Measurements from ENCODE around the gene LRFN4. TPM values are rescaled to one million over a fixed set of nuclear protein-coding genes. Genes with fewer than 3 reads are reported as not detected.

Gene LRFN4
- polyA plus RNA-seq, 1 donor from 2014 or later: 2.2 TPM

DNA sequence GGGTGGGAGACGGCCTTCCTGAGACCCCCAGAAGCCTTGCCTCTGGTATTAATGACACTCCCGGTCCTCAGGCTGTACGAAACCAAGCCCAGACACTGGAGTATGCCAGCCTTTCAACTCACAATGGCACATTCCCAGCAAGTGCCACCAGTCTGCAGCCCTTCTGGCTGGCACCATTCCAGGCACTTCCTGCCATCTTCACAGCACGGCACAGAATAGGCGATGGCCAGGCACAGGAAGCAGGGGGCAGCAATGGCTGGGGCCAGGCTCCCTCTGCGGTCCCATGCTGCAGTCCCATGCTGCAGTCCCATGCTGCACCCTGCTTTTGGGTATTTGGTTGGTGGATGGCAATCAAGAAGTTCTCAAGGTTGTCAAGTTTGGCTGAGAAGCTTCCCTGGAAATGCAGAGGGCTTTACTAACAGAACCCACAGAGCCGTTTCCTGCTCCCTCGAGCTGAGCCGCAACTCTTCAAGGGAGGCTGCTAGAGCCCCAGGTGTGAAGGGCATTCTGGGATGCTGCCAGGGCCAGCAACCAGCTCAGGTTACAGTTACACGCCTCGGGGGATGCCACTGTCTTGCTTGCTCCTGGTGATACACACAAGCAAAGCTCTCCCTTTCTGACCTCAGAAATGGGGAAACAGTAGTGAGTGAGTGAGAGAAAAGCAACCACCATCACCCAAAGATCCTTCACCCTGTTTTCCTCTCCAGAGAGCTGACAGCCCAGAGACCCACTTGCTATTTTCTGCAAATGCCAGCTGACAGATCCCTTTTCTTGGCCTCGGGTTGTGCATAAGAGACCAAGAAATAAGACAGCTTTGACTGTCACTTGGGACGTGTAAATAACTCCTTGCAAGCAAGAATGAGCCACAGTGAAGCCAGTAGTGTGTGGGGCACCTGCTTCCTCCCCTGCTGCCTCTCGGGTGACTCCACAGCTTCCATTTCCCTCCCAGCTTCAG is 23.9 kb downstream of the LRFN4 start:
- Mint-ChIP-seq H3K4me3 (no peak overlapping the region), H3K27ac (no peak overlapping the region), H3K9me3 (peaks cover 0 to 1% (median 0%) of the 10 kb centered on the region in 3 donors), H3K36me3 (no peaks in the 10 kb centered on the region), H3K4me1 (no peaks in the 10 kb centered on the region), H3K27me3 (peaks cover 8% of the 10 kb centered on the region)

DNA sequence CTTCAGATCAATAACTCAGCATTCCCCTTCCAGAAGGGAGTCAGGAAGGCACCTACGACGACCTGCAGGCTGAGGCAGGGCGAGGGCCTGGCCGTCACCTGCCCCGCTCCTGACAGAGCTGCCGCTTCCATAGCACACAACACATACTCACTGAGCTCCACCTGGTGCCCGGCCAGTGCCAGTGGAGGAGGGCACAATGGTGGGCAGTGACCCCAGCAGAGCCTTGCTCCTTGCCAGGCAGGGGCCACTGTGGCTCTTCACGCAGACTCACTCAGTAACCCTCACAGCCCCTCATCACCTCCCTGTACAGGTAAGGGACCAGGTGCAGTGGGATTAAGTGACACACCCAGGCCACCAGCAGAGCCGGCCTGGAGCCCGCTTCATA is 24.6 kb downstream of the LRFN4 start:
- no peak overlapping the region for H3K27ac Mint-ChIP-seq
- H3K4me1 Mint-ChIP-seq: no peaks in the 10 kb centered on the region
- H3K4me3 Mint-ChIP-seq: no peak overlapping the region
- H3K9me3 Mint-ChIP-seq: peaks cover 0 to 1% (median 0%) of the 10 kb centered on the region in 3 donors
- no peaks in the 10 kb centered on the region for H3K36me3 Mint-ChIP-seq
- H3K27me3 Mint-ChIP-seq: peaks cover 9% of the 10 kb centered on the region

DNA sequence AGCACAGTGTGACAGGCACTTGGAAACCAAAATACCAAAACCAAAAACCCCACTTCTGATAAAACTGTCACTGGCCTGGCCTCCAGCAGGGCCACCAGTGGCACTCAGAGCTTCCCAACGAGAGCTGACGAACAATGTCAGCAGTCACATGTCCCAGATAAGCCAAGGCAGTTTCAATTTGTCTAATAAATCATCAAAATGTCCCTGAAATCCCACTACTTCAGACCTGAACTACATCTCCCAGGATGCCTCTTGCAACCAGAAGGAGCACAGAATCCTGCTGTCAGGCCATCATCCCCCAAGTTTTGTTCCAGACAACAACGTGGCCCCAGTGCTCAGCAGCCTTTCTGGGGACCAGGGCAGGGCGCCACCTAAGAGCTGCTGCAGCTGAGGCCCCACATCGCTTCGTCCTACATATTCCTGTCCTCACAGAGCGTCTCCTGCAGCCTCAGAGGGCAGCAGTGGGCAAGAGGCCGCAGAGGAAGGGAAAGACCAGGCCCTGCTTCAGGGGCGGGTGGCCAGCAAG is 25.1 kb downstream of the LRFN4 start:
- H3K4me3 Mint-ChIP-seq: no peak overlapping the region
- no peaks in the 10 kb centered on the region for H3K4me1 Mint-ChIP-seq
- H3K36me3 Mint-ChIP-seq: no peaks in the 10 kb centered on the region
- H3K9me3 Mint-ChIP-seq: peaks cover 0 to 1% (median 0%) of the 10 kb centered on the region in 3 donors
- peaks cover 7% of the 10 kb centered on the region for H3K27me3 Mint-ChIP-seq
- H3K27ac Mint-ChIP-seq: no peak overlapping the region

DNA sequence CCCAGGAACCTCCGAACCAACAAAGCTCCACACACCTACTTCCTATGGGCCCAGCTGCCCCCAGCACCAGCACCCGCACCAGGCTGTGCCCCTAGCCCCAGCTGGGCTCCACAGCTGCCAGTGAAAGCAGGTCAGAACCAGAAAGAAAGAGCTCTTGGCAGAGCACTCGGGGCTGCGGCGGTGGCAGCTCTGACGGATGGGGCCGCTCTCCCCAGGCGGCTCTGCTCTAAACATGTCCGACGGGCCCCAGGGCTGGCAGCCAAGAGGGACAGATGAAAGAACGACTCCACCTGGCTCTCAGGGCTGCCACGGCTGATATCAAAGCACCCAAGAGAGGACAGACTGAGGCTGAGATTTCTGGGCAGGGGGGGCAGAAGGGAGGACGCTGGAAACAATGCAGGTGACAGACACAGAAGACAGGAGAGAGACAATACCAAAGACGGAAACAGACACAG is 25.7 kb downstream of the LRFN4 start:
- H3K9me3 Mint-ChIP-seq: peaks cover 0 to 1% (median 0%) of the 10 kb centered on the region in 3 donors
- no peak overlapping the region for H3K27ac Mint-ChIP-seq
- no peaks in the 10 kb centered on the region for H3K36me3 Mint-ChIP-seq
- H3K4me1 Mint-ChIP-seq: no peaks in the 10 kb centered on the region
- peaks cover 7% of the 10 kb centered on the region for H3K27me3 Mint-ChIP-seq
- H3K4me3 Mint-ChIP-seq: no peak overlapping the region

DNA sequence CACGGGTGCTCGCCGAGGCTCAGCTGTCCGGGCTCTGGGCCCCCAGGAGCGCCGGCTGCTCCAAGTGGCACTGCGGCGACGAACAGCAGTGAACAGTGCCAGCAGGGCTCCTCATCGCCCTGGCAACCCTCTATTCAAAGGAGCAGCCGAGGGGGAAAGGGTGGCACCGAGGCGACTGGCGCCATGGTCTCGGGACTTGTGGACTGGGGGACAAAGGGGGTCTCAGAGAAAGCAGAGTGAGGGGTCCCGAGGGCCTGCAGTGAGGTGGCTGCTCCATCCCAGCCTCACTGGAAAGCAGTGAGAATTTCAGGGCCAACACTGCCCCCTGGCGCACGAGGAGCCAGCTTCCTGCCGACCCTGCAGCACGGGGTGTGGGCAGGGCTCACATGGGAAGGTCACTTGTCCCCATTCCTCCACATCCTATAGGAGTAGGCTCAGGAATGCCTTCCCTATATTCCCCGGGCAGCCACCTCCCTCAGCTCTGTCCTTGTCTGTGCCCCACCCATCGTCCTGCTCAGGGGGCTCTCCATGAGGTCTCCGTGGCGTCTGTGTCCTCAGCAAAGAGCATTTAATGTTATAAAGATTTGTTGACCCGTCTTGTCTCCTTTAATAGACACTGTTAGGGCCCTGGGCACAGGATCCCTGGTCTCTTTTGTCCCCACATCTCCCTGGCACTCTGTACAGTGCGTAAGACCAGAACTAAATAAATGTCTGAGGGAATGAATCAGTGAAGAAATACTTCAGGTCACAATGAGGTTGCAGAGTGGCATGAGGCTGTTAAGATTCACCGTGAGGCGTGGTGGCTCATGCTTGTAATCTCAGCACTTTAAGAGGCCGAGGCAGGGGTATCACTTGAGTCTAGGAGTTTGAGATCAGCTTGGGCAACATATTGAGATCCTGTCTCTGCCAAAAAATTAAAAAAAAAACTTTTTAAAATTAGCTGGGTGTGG is 26.4 kb downstream of the LRFN4 start:
- Mint-ChIP-seq H3K27me3 (peaks cover 7% of the 10 kb centered on the region), H3K9me3 (peaks cover 0 to 1% (median 0%) of the 10 kb centered on the region in 3 donors), H3K4me1 (no peaks in the 10 kb centered on the region), H3K27ac (no peak overlapping the region), H3K4me3 (no peak overlapping the region), H3K36me3 (peaks cover 1% of the 10 kb centered on the region)

DNA sequence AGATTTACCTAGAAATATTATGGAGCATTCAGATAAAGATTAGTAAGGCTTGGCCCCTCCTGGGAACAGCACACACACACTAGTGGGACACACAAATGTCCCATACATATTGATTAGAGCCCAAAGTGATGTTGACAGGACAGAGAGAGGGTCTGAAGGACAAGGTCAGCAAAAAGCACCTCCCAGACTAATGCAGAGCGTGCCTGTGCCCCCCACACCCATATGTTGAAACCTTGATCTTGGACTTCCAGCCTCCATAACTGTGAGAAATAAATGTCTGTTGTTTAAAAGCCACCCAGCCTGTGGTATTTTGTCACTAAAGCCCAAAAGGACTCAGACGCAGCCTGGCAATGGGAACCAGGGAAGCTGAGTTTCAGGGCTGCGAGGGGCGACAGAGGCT is 27.6 kb downstream of the LRFN4 start:
- Mint-ChIP-seq H3K4me1 (no peaks in the 10 kb centered on the region), H3K36me3 (peaks cover 2% of the 10 kb centered on the region), H3K27ac (no peak overlapping the region), H3K4me3 (no peak overlapping the region), H3K27me3 (peaks cover 7% of the 10 kb centered on the region), H3K9me3 (peaks cover 0 to 1% (median 0%) of the 10 kb centered on the region in 3 donors)

DNA sequence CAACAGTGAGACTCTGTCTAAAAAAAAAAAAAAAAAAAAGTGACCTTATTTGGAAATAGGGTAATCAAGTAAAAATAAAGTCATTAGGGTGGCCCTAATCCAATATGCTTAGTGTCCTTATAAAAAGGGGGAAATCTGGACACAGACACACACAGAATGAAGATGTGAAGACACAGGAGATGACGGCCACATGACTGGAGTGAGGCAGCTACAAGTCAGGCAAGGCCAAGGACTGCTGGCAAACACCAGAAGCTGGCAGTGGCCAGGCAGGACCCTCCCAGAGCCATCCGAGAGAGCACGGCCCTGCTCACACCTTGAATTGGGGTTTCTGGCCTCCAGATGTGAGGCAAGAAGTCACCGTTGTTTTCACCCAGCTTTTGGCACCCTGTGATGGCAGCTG is 28.6 kb downstream of the LRFN4 start:
- peaks cover 2% of the 10 kb centered on the region for H3K36me3 Mint-ChIP-seq
- peaks cover 0 to under 1% (median 0%) of the 10 kb centered on the region in 3 donors for H3K9me3 Mint-ChIP-seq
- peaks cover 0 to 2% (median 0%) of the 10 kb centered on the region in 3 donors for H3K4me1 Mint-ChIP-seq
- H3K27ac Mint-ChIP-seq: no peak overlapping the region
- no peak overlapping the region for H3K4me3 Mint-ChIP-seq
- peaks cover 3% of the 10 kb centered on the region for H3K27me3 Mint-ChIP-seq

DNA sequence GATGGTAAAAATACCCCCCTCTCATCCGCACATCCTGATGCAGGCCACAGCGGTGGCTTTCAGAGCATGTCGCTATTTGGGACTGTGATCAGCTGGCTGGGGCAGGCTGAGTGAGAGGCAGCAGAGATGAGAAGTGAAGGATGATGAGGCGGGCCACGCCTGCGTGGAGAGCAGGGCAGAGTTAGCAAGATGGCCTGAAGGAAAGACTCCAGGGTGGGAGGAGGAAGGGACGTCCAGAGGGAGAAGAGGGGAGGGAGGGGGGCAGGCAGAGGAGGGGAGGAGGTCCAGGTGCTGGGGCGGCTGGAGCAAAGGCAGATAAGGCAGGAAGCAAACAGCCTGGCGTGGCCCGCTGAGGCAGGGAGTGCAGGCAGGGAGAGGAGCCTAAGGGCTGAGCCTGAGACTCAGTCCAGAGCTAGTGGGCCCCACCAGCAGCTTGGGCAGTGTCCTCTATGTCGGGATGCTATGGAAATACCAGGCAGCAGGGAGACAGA is 29.1 kb downstream of the LRFN4 start:
- no peak overlapping the region for H3K4me3 Mint-ChIP-seq
- no peaks in the 10 kb centered on the region for H3K9me3 Mint-ChIP-seq
- peaks cover 2% of the 10 kb centered on the region for H3K36me3 Mint-ChIP-seq
- no peak overlapping the region for H3K27ac Mint-ChIP-seq
- H3K27me3 Mint-ChIP-seq: peaks cover 3% of the 10 kb centered on the region
- peaks cover 0 to 3% (median 0%) of the 10 kb centered on the region in 3 donors for H3K4me1 Mint-ChIP-seq

DNA sequence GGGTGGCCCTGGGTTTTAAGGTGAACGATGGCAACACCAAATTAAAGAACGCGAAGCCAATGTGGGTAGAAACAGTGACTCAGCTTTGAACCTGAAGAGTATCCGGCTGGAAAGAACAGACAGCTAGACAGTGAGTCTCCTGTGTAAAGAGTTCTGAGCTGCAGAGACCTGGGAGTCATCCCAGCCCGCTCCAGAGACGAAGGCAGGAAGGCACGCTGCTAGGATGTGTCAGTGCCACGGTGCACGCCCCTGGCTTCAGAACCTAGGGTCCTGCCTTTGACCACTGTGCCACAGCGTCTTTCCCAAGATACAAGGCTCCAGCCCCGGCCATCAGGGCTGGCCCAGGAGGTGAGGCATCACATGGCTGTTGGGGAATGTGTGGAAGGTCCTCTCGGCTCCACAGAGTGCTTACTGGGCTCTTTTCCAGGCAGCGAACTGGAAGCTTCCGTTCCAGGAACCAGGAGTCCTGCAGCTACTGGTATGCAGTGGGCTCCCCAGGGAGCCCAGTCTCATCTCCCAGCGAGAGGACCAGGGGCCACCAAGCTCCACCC is 29.9 kb downstream of the LRFN4 start:
- H3K9me3 Mint-ChIP-seq: no peaks in the 10 kb centered on the region
- H3K27me3 Mint-ChIP-seq: peaks cover 6% of the 10 kb centered on the region
- H3K36me3 Mint-ChIP-seq: peaks cover 2% of the 10 kb centered on the region
- H3K4me1 Mint-ChIP-seq: peaks cover 0 to 3% (median 0%) of the 10 kb centered on the region in 3 donors
- no peak overlapping the region for H3K4me3 Mint-ChIP-seq
- no peak overlapping the region for H3K27ac Mint-ChIP-seq

DNA sequence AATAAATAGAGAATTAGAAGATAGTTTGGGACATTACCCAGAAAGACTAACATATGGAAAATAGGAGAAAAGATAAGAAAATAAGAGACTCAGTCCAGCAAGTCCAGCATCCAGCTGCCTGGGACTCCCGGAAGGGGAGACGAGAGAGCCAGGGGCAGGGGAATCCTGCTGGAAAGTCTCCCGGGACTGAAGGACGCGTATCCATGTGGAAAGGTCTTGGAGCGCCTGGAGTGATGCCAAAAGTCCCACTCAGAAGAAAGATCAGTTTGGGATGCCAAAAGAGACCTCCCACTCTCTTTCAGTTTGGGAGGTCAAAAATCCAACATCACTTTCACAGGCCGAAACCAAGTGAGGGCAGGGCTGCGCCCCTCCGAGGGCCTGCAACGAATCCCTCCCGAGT is 30.7 kb downstream of the LRFN4 start:
- Mint-ChIP-seq H3K27ac (no peak overlapping the region), H3K4me1 (peaks cover 0 to 3% (median 0%) of the 10 kb centered on the region in 3 donors), H3K4me3 (no peak overlapping the region)

DNA sequence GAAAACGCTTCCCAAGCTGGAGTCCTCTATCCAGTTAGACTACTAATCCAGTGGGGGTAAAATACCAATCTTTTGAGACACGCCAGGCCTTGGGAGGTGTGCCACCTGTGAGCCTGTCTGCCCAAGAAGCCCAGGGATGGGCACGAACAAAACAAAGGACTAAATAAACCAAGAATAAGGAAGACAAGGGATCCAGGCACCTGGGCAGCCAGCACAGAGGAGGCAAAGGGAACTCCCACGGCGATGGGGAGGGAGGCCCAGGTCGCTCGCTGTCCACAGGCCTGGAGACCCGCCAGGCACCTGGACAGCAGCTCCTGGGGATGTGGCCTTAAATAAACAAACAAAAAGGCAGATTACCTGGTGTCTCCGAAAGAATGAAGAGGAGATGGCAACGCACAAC is 31.4 kb downstream of the LRFN4 start:
- H3K4me1 Mint-ChIP-seq: peaks cover 0 to 3% (median 0%) of the 10 kb centered on the region in 3 donors
- H3K36me3 Mint-ChIP-seq: peaks cover 2% of the 10 kb centered on the region
- no peak overlapping the region for H3K27ac Mint-ChIP-seq
- H3K9me3 Mint-ChIP-seq: no peaks in the 10 kb centered on the region
- H3K27me3 Mint-ChIP-seq: peaks cover 13% of the 10 kb centered on the region
- H3K4me3 Mint-ChIP-seq: no peak overlapping the region

More for the DNA sequence above, 30.7 kb downstream of the LRFN4 start:
- no peaks in the 10 kb centered on the region for H3K9me3 Mint-ChIP-seq
- H3K27me3 Mint-ChIP-seq: peaks cover 11% of the 10 kb centered on the region
- H3K36me3 Mint-ChIP-seq: peaks cover 2% of the 10 kb centered on the region

DNA sequence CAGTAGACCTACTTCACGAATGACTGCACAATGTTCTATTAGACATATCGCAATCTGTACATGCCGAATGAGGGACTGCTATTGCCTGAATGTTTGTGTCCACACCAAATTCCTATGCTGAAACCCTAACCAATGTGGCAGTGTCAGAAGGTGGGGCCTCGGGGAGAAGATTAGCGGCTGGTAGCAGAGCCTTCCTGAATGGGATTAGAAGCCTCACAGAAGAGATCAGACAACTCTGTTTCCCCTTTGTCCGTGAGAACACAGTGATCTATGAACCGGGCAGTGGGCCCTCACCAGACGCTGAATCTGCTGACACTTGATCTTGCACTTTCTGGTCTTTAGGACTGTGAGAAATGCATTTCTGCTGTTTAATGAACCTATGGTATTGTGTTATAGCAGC is 33.1 kb downstream of the LRFN4 start:
- Mint-ChIP-seq H3K27me3 (peaks cover 19% of the 10 kb centered on the region), H3K9me3 (no peaks in the 10 kb centered on the region), H3K36me3 (peaks cover 2% of the 10 kb centered on the region), H3K4me1 (peaks cover 0 to 3% (median 0%) of the 10 kb centered on the region in 3 donors), H3K4me3 (no peak overlapping the region), H3K27ac (no peak overlapping the region)

DNA sequence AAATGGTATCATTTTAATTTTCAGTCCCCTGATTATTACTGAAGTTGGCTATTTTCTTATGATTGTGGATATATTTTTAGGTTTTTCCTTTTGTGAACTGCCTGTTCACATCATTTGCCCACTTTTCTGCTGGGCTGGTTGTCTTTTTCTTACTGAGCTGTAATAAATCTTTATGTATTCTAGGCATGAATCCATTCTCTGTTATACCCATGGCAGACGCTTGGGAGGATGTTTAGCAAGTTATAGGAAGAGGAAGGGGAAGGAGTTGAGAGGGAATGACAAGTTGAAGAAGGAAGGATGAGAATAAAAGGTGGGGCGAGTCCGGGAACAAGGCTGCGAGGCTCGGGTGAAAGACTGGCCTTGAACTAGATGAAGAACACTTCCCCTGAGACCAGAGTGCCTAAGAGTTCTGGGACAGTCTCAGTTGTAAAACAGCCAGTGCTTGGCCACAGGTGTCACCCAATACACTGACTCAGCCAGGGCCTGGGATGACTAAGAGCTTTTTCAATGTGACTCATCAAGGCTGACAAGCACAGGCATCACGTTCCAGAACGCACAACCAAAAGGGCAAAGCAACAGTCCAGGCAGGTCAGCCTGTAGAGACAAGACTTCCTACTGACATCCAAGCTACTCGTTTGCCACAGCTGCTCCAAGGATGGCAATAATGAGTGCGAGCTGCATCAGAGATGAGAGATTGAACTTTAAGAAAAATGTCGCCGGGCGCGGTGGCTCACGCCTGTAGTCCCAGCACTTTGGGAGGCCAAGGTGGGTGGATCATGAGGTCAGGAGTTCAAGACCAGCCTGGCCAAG is 35.2 kb downstream of the LRFN4 start:
- H3K4me1 Mint-ChIP-seq: peaks cover 0 to 3% (median 0%) of the 10 kb centered on the region in 3 donors
- peak overlapping the region in 1 of 4 donors; percentile 4 for H3K4me3 Mint-ChIP-seq
- no peak overlapping the region for H3K27ac Mint-ChIP-seq
- peaks cover 16% of the 10 kb centered on the region for H3K27me3 Mint-ChIP-seq
- H3K36me3 Mint-ChIP-seq: peaks cover 2% of the 10 kb centered on the region
- peaks cover 0 to 2% (median 0%) of the 10 kb centered on the region in 3 donors for H3K9me3 Mint-ChIP-seq

DNA sequence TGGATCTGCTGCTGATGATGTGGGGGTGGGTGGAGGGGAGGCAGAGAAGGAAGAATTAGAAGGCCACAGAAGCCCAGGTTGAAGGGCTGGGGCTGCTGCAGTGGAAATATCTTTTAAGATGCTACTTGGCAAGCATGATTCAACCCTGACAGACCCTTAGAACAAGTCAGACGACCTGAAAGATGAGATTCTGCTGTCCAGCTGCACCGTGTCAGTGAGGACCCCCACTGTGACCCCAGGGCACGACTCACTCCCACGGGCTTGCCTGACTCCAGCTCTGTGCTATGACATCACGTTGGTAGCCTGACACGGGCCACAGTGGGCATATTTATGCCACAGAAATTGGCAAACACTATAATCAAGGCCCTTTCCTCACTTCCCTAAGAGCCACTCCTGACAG is 36.0 kb downstream of the LRFN4 start:
- H3K4me3 Mint-ChIP-seq: no peak overlapping the region
- H3K27ac Mint-ChIP-seq: no peak overlapping the region
- H3K9me3 Mint-ChIP-seq: peaks cover 0 to 2% (median 0%) of the 10 kb centered on the region in 3 donors
- H3K27me3 Mint-ChIP-seq: peaks cover 16% of the 10 kb centered on the region
- H3K4me1 Mint-ChIP-seq: peaks cover 0 to 3% (median 0%) of the 10 kb centered on the region in 3 donors
- H3K36me3 Mint-ChIP-seq: peaks cover 2% of the 10 kb centered on the region
